Loucy (cell line): ENCODE results near the gene KDM4C.
A peak's percentile ranks its signal among the peaks of the same experiment; 100 is the strongest.

Experiments
- H2AFZ ChIP-seq: fragments of 200-600 bp; sonication (generic); 2 replicates; pipeline ENCODE4 v1.6.0; 2016; ENCODE audit warnings: antibody characterized with exemption, mild to moderate bottlenecking, low read length, moderate library complexity
- H3F3A ChIP-seq: fragments of 200-600 bp; 2 replicates; pipeline ENCODE4 v1.6.0; 2016; ENCODE audit warnings: antibody characterized with exemption, low read depth, mild to moderate bottlenecking
- H3K27me3 ChIP-seq: fragments of 200-600 bp; sonication (generic); 2 replicates; pipeline ENCODE4 v1.6.1; 2014; ENCODE audit warnings: low read length, mild to moderate bottlenecking; ENCODE audit not compliant: insufficient read depth, poor library complexity, severe bottlenecking
- H3K36me3 ChIP-seq: fragments of 200-600 bp; sonication (generic); 2 replicates; pipeline ENCODE4 v1.6.1; 2016; ENCODE audit warnings: low read length; ENCODE audit not compliant: insufficient read depth
- H3K4me1 ChIP-seq: fragments of 200-600 bp; sonication (generic); 2 replicates; pipeline ENCODE4 v1.5.1; 2014; ENCODE audit warnings: low read length, mild to moderate bottlenecking; ENCODE audit not compliant: insufficient read depth, poor library complexity, severe bottlenecking
- H3K4me2 ChIP-seq: fragments of 200-600 bp; sonication (generic); 2 replicates; pipeline ENCODE4 v1.6.0; 2014; ENCODE audit warnings: antibody characterized with exemption, low read length, low read depth, mild to moderate bottlenecking; ENCODE audit not compliant: poor library complexity, severe bottlenecking
- H3K4me3 ChIP-seq: fragments of 200-600 bp; sonication (generic); 2 replicates; pipeline ENCODE4 v1.5.1; 2014; ENCODE audit warnings: low read length, mild to moderate bottlenecking, mixed read lengths; ENCODE audit not compliant: poor library complexity, severe bottlenecking
- H3K79me2 ChIP-seq: fragments of 200-600 bp; sonication (generic); 2 replicates; pipeline ENCODE4 v1.6.1; 2014; ENCODE audit warnings: low read length; ENCODE audit not compliant: insufficient read depth
- H3K9ac ChIP-seq: fragments of 200-600 bp; sonication (generic); 2 replicates; pipeline ENCODE4 v1.6.0; 2014; ENCODE audit warnings: mild to moderate bottlenecking, low read depth, low read length, moderate library complexity; ENCODE audit not compliant: poor library complexity, severe bottlenecking
- H3K9me2 ChIP-seq: fragments of 200-600 bp; sonication (generic); replicated peaks from 2 replicates; pipeline ENCODE4 v1.6.1; 2016; ENCODE audit warnings: low read depth, low read length, mixed read lengths
- H3K9me3 ChIP-seq: fragments of 200-600 bp; sonication (generic); 2 replicates; pipeline ENCODE4 v1.6.1; 2014; ENCODE audit warnings: mild to moderate bottlenecking, antibody characterized with exemption, low read length, low read depth; ENCODE audit not compliant: insufficient read depth
- H4K20me1 ChIP-seq: fragments of 200-600 bp; sonication (generic); 2 replicates; pipeline ENCODE4 v1.6.0; 2014; ENCODE audit warnings: antibody characterized with exemption, low read length, mild to moderate bottlenecking; ENCODE audit not compliant: insufficient read depth, poor library complexity, severe bottlenecking
- EZH2phosphoT487 ChIP-seq: fragments of 200-600 bp; IDR thresholded peaks from 2 replicates; pipeline ENCODE4 v1.6.1; 2018; ENCODE audit warnings: antibody characterized with exemption, mild to moderate bottlenecking, moderate library complexity, borderline replicate concordance
- TF ChIP-seq, protein P1 (sequence below): fragments of 200-600 bp; sonication (generic); conservative IDR thresholded peaks from 2 replicates; pipeline ENCODE4 v1.5.1; 2014; ENCODE audit warnings: mild to moderate bottlenecking, antibody characterized with exemption, low read length

Gene KDM4C

GRCh38 chr9:6910032-6910431, 152.3 kb downstream of the KDM4C start:
- H3F3A ChIP-seq, result no peaks in the 10 kb centered on the region
- H3K9me2 ChIP-seq, result no peaks in the 10 kb centered on the region
- H2AFZ ChIP-seq, result no peak overlapping the region
- H3K36me3 ChIP-seq, result no peaks in the 10 kb centered on the region; the same call in 1 of the 2 replicates
- no peak overlapping the region for H3K4me2 ChIP-seq
- H3K9me3 ChIP-seq, result no peaks in the 10 kb centered on the region
- no peaks in the 10 kb centered on the region for H3K27me3 ChIP-seq
- no peaks in the 10 kb centered on the region for H4K20me1 ChIP-seq
- no peaks in the 10 kb centered on the region for H3K79me2 ChIP-seq
- TF ChIP-seq EZH2phosphoT487, result no peak
- TF ChIP-seq, protein P1, sequence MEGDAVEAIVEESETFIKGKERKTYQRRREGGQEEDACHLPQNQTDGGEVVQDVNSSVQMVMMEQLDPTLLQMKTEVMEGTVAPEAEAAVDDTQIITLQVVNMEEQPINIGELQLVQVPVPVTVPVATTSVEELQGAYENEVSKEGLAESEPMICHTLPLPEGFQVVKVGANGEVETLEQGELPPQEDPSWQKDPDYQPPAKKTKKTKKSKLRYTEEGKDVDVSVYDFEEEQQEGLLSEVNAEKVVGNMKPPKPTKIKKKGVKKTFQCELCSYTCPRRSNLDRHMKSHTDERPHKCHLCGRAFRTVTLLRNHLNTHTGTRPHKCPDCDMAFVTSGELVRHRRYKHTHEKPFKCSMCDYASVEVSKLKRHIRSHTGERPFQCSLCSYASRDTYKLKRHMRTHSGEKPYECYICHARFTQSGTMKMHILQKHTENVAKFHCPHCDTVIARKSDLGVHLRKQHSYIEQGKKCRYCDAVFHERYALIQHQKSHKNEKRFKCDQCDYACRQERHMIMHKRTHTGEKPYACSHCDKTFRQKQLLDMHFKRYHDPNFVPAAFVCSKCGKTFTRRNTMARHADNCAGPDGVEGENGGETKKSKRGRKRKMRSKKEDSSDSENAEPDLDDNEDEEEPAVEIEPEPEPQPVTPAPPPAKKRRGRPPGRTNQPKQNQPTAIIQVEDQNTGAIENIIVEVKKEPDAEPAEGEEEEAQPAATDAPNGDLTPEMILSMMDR, result peak; percentile 72
- no peak overlapping the region for H3K9ac ChIP-seq
- peaks cover 8% of the 10 kb centered on the region for H3K4me1 ChIP-seq
- H3K4me3 ChIP-seq, result no peak overlapping the region

GRCh38 chr9:6910497-6910896, 152.7 kb downstream of the KDM4C start:
- Histone ChIP-seq H3K9me2 (no peaks in the 10 kb centered on the region), H3K9me3 (no peaks in the 10 kb centered on the region), H3K9ac (no peak overlapping the region), H3K4me2 (no peak overlapping the region), H3K79me2 (no peaks in the 10 kb centered on the region), H3K4me1 (peaks cover 8% of the 10 kb centered on the region), H3K4me3 (no peak overlapping the region), H3F3A (no peaks in the 10 kb centered on the region), H3K27me3 (no peaks in the 10 kb centered on the region), H2AFZ (no peak overlapping the region), H3K36me3 (no peaks in the 10 kb centered on the region; the same call in 1 of the 2 replicates), H4K20me1 (no peaks in the 10 kb centered on the region)
- no peak for TF ChIP-seq EZH2phosphoT487
- TF ChIP-seq, protein P1, result no peak

DNA sequence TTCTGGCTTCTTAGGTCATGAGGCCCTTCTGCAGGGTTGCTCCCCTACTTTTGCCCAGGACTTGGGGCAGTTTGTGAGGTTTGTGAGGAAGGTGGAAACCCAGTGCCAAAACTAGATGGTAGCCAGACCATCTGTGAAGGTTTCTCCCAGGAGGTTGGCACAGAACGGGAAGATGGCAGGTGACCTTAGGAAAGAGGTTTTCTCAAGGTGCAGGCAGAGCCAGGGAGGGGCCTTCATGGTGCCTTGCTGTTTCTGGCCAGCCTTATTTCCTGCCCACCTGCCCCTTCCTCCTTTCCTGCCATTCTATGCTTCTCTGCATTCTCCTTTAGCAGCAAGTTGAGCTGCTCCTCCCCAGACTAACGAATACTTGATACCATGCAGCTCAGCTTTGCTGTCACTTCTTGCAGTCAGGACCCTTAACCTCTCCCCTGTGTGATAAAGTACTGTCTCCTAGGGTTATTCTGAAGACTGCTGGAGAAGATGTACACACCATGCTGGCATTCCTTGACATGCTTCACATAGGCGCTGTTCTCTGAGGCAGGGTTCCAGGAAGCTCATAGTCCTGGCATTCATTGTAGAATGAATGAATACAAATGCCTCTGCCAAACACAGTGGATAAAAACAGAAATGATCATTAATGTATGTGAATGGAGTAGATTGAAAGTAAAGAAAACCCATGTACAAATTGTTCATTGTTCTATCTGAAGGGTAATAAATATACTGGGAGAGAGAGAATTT, 154.3 kb downstream of the KDM4C start:
- no peak overlapping the region for H3K4me3 ChIP-seq
- H3K9me2 ChIP-seq, result no peaks in the 10 kb centered on the region
- TF ChIP-seq, protein P1, result no peak
- no peak for TF ChIP-seq EZH2phosphoT487
- no peaks in the 10 kb centered on the region for H4K20me1 ChIP-seq
- H3K9me3 ChIP-seq, result no peaks in the 10 kb centered on the region
- H3K4me1 ChIP-seq, result peaks cover 8% of the 10 kb centered on the region
- H3K4me2 ChIP-seq, result no peak overlapping the region
- H3K36me3 ChIP-seq, result no peaks in the 10 kb centered on the region
- no peak overlapping the region for H3K9ac ChIP-seq
- no peaks in the 10 kb centered on the region for H3K79me2 ChIP-seq
- no peak overlapping the region for H2AFZ ChIP-seq
- no peaks in the 10 kb centered on the region for H3K27me3 ChIP-seq
- H3F3A ChIP-seq, result no peaks in the 10 kb centered on the region
